Stomach smooth muscle (tissue), 2 donors: ENCODE measurements around the gene GPATCH3.
A peak's percentile ranks its signal among the peaks of the same experiment; 100 is the strongest.

Experiments used
- H3K27ac ChIP-seq: one replicate; pipeline ENCODE4 v1.7.0; 2013; ENCODE audit warnings: mild to moderate bottlenecking, low read length, inconsistent platforms
- H3K27me3 ChIP-seq, 2 donors: one replicate each; pipeline ENCODE4 v1.7.0; 2013; ENCODE audit warnings: low read length in 2 of 2; ENCODE audit not compliant: insufficient read depth in 2 of 2, control insufficient read depth in 1 of 2
- H3K36me3 ChIP-seq, 2 donors: one replicate each; pipeline ENCODE4 v1.7.0; 2013; ENCODE audit warnings: low read length in 2 of 2; ENCODE audit not compliant: control insufficient read depth in 2 of 2, insufficient read depth in 2 of 2
- H3K4me1 ChIP-seq: one replicate; pipeline ENCODE4 v1.7.0; 2013; ENCODE audit warnings: low read length; ENCODE audit not compliant: control insufficient read depth, insufficient read depth
- H3K4me3 ChIP-seq, 2 donors: one replicate each; pipeline ENCODE4 v1.7.0; 2013; ENCODE audit warnings: low read length in 2 of 2
- H3K9ac ChIP-seq, 2 donors: one replicate each; pipeline ENCODE4 v1.7.0; 2013; ENCODE audit warnings: low read length in 2 of 2, mild to moderate bottlenecking in 1 of 2
- H3K9me3 ChIP-seq, 2 donors: one replicate each; pipeline ENCODE4 v1.7.0; 2013; ENCODE audit warnings: low read length in 2 of 2; ENCODE audit not compliant: control insufficient read depth in 2 of 2
- donor health status: healthy.
- donor health status: Pancreatic carcinoma.

The GPATCH3 gene

GRCh38 chr1:26938004-26938658, 37.9 kb upstream of the GPATCH3 start:
- no peak overlapping the region for H3K9ac ChIP-seq
- peaks cover 21 to 31% of the 10 kb centered on the region in 2 donors for H3K36me3 ChIP-seq
- no peaks in the 10 kb centered on the region for H3K4me1 ChIP-seq

DNA sequence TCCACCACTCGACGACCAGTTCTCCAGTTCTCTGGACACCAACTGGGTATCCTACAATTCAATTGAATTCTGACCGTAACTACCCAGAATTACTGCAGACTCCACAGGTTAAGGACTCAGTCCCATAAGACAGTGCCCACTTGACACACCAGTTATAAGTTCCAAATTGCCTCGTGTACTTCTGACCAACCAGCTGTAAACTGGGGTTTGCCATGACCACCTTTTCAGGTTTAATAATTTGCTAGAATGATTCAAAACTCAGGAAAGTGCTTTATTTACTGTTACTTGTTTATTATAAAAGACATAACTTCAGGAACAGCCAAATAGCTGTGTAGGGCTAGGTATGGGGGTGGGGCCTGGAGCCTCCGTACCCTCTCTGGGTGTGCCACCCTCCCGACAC, 36.6 kb upstream of the GPATCH3 start:
- Histone ChIP-seq H3K36me3 (peaks cover 11 to 23% of the 10 kb centered on the region in 2 donors), H3K27ac (no peak overlapping the region)

More at GRCh38 chr1:26938004-26938658, 37.9 kb upstream of the GPATCH3 start:
- Histone ChIP-seq H3K4me3 (no peak overlapping the region), H3K9me3 (no peaks in the 10 kb centered on the region), H3K27ac (no peak overlapping the region), H3K27me3 (no peaks in the 10 kb centered on the region)

DNA sequence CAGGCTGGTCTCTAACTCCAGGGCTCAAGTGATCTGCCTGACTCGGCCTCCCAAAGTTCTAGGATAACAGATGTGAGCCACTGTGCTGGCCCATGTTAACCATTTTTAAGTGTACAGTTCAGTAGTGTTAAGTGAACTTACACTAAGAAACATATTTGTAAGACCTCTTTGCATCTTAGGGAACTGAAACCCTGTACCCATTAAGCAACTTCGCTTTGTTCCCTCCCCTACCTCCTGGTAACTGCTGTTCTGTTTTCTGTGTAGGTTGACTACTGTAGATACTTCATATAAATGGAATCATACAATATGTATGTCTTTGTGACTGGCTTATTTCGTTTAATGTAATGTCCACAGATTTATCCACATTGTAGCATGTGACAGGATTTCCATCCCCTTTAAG, 32.3 kb upstream of the GPATCH3 start:
- H3K9me3 ChIP-seq, result no peaks in the 10 kb centered on the region
- no peak overlapping the region for H3K27ac ChIP-seq
- peaks cover 13% of the 10 kb centered on the region in 2 donors for H3K36me3 ChIP-seq
- no peak overlapping the region for H3K9ac ChIP-seq
- H3K4me3 ChIP-seq, result no peak overlapping the region
- H3K4me1 ChIP-seq, result no peaks in the 10 kb centered on the region
- no peaks in the 10 kb centered on the region for H3K27me3 ChIP-seq

More for the DNA sequence above, 36.6 kb upstream of the GPATCH3 start:
- Histone ChIP-seq H3K4me3 (no peak overlapping the region), H3K4me1 (no peaks in the 10 kb centered on the region), H3K27me3 (no peaks in the 10 kb centered on the region), H3K9me3 (no peaks in the 10 kb centered on the region), H3K9ac (no peak overlapping the region)

DNA sequence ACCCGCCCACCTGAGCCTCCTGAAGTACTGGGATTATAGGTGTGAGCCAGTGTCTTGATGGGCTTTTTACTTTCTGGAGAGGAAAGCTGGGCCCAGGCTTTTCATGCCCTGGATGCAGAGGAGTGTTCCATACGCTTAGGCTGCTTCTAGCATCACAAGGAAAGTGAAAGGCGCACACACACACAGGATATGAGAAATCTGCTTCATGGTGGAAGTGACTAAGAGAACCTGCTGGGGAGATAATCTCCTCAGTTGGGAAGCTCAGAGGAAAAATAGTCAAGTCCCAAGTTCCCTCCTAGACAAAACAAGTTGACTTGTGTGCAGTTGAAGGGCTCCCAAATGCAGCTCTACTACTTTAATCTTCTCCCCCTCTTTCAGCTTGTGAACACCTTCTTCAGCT, 23.4 kb upstream of the GPATCH3 start:
- H3K4me1 ChIP-seq, result peaks cover 20% of the 10 kb centered on the region
- no peak overlapping the region for H3K4me3 ChIP-seq
- no peaks in the 10 kb centered on the region for H3K27me3 ChIP-seq
- H3K9ac ChIP-seq, result no peak overlapping the region
- no peak overlapping the region for H3K27ac ChIP-seq
- no peaks in the 10 kb centered on the region for H3K9me3 ChIP-seq
- H3K36me3 ChIP-seq, result peaks cover 11 to 19% of the 10 kb centered on the region in 2 donors

- H3K36me3 ChIP-seq, result peaks cover 11 to 15% of the 10 kb centered on the region in 2 donors
- peak overlapping the region; percentile 42 to 86 for H3K9ac ChIP-seq
- H3K4me3 ChIP-seq, result peak overlapping the region; percentile 66 to 93
- no peaks in the 10 kb centered on the region for H3K9me3 ChIP-seq
- peaks cover 20% of the 10 kb centered on the region for H3K4me1 ChIP-seq
- H3K27me3 ChIP-seq, result no peaks in the 10 kb centered on the region
- no peak overlapping the region for H3K27ac ChIP-seq
These were observed 22.6 kb upstream of the GPATCH3 start for GRCh38 chr1:26922901-26923300.

GRCh38 chr1:26922431-26922729, 22.1 kb upstream of the GPATCH3 start:
- Histone ChIP-seq H3K27ac (peak overlapping the region; percentile 88), H3K27me3 (no peaks in the 10 kb centered on the region), H3K4me3 (peak overlapping the region; percentile 66 to 93)

DNA sequence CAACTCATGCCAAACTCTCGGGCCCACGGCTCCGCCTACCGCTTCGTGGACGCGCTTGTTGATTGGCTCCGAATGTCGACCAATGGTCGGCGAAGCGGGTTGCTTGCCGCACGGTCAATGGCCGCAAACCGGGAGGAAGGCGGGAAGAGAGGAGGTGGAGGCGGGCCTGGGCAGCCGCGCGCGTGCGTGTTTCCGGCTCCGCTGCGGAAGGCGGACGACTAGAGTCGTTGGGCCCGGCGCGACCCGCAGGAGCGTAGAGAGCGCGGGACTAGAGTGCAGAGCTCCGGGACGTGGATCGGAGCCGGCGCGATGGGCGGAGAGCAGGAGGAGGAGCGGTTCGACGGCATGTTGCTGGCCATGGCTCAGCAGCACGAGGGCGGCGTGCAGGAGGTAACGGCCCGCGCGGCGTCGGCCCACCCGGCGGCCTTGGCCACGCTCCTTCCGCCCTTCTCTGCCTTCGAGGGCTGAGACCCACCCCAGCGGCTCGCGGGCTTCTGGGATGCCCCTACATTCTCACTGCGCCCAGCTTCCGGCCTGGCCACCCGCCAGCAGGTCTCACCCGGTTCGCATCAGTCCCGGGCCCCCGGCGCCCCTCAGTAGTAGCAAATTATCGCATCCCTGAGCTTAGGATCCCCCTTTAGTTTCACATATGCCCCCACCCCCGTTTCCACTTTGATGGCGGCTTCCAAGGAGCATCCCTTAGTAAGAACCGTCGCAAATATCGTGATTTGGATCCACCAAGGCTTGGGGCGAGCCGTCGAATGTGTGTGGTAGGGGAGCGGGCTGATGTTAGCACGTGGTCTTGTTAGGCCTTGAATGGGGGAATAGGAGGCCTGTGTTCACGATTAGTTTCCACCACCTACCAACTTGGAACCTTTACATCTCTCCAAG, 21.5 kb upstream of the GPATCH3 start, which contains the start of gene NUDC:
Gene NUDC, plus strand, starts transcription at position 204 of the 891 bp plus-strand sequence. Its CDS starts 106 bp downstream, at position 310.
- Histone ChIP-seq H3K36me3 (peaks cover 11 to 12% of the 10 kb centered on the region in 2 donors), H3K4me3 (peak within 1 kb of the TSS; percentile 66 to 93), H3K9ac (peak within 1 kb of the TSS; percentile 86 to 94), H3K27ac (peak within 1 kb of the TSS; percentile 88), H3K9me3 (no peaks in the 10 kb centered on the region), H3K4me1 (peaks cover 20% of the 10 kb centered on the region), H3K27me3 (no peaks in the 10 kb centered on the region)

More at GRCh38 chr1:26922431-26922729, 22.1 kb upstream of the GPATCH3 start:
- Histone ChIP-seq H3K9ac (peak overlapping the region; percentile 86 to 94), H3K4me1 (peaks cover 20% of the 10 kb centered on the region), H3K9me3 (no peaks in the 10 kb centered on the region), H3K36me3 (peaks cover 11 to 15% of the 10 kb centered on the region in 2 donors)

GRCh38 chr1:26921126-26921539, 20.9 kb upstream of the GPATCH3 start:
- Histone ChIP-seq H3K36me3 (peaks cover 7 to 8% of the 10 kb centered on the region in 2 donors), H3K4me3 (peak overlapping the region; percentile 66 to 93), H3K9ac (peak overlapping the region; percentile 78 to 86), H3K27me3 (no peaks in the 10 kb centered on the region), H3K9me3 (no peaks in the 10 kb centered on the region), H3K27ac (peak overlapping the region; percentile 88), H3K4me1 (peaks cover 20% of the 10 kb centered on the region)

- Histone ChIP-seq H3K9me3 (no peaks in the 10 kb centered on the region), H3K4me1 (no peaks in the 10 kb centered on the region), H3K36me3 (no peaks in the 10 kb centered on the region), H3K4me3 (no peak overlapping the region), H3K27me3 (peaks cover 0 to 2% of the 10 kb centered on the region in 2 donors), H3K9ac (no peak overlapping the region), H3K27ac (no peak overlapping the region)
These were observed 15.1 kb upstream of the GPATCH3 start for GRCh38 chr1:26915204-26915842.

GRCh38 chr1:26913754-26914619, 13.7 kb upstream of the GPATCH3 start, which contains the start of gene NR0B2:
TSS of gene NR0B2 (minus strand) at chr1:26913975. CDS start at chr1:26913940, 35 bp downstream.
- no peaks in the 10 kb centered on the region for H3K4me1 ChIP-seq
- no peaks in the 10 kb centered on the region for H3K9me3 ChIP-seq
- H3K4me3 ChIP-seq, result no peak within 1 kb of the TSS
- H3K27ac ChIP-seq, result no peak within 1 kb of the TSS
- no peak within 1 kb of the TSS for H3K9ac ChIP-seq
- no peaks in the 10 kb centered on the region for H3K36me3 ChIP-seq
- H3K27me3 ChIP-seq, result peaks cover 0 to 2% of the 10 kb centered on the region in 2 donors
